ENCODE results near the gene NUDT1.

- TF ChIP-seq TAF1 (IDR thresholded peaks at IDR 0.05; ENCODE audit: low read depth, low read length) = no peak
- no peak for TF ChIP-seq POLR2A (IDR thresholded peaks at IDR 0.05; ENCODE audit: low read depth, low read length)
- no peak; the same call in 1 of the 2 replicates for TF ChIP-seq POLR2AphosphoS5 (IDR thresholded peaks at IDR 0.05; ENCODE audit: low read depth, low read length)
- TF ChIP-seq POU2F2 (IDR thresholded peaks at IDR 0.05; ENCODE audit: low read depth, low read length) = 0 out of 2 replicates have a peak, but pooled peaks have one; percentile 17
- TF ChIP-seq PAX5 (IDR thresholded peaks at IDR 0.05; ENCODE audit: insufficient read depth, low read length, severe bottlenecking) = no peak
- TF ChIP-seq SPI1 (IDR thresholded peaks at IDR 0.05; ENCODE audit: low read depth, low read length) = no peak
Measured at GRCh38 chr7:2247141-2247995, 5.3 kb downstream of the NUDT1 start.

Measured in GM12891 (cell line).